NCI-H146 (cell line): ENCODE results near the gene REPIN1.

Experiments used
- DNase-seq: peaks from one replicate; lab custom pipeline; 2025; lab: John Stamatoyannopoulos, UW

The REPIN1 gene

GRCh38 chr7:150360363-150361058 lies 8.1 kb upstream of the REPIN1 start:
- DNase-seq = no peak

GRCh38 chr7:150361402-150361801 lies 7.2 kb upstream of the REPIN1 start:
- DNase-seq = no peak

- DNase-seq = no peak
Measured at GRCh38 chr7:150361807-150362621, 6.6 kb upstream of the REPIN1 start.

- DNase-seq = no peak
Measured at GRCh38 chr7:150363370-150363769, 5.3 kb upstream of the REPIN1 start.

GRCh38 chr7:150363872-150364271 lies 4.8 kb upstream of the REPIN1 start:
- no peak for DNase-seq

GRCh38 chr7:150365194-150365593 lies 3.4 kb upstream of the REPIN1 start:
- DNase-seq = no peak

- no peak for DNase-seq
Measured at GRCh38 chr7:150365673-150366398, 2.8 kb upstream of the REPIN1 start.

- peak; percentile 94 for DNase-seq
Measured at GRCh38 chr7:150367677-150368095, 936 bp upstream of the REPIN1 start.

- DNase-seq = peak; percentile 74
Measured at GRCh38 chr7:150368884-150369747, 494 bp downstream of the REPIN1 start.

GRCh38 chr7:150369748-150370501 lies 1.3 kb downstream of the REPIN1 start:
- no peak for DNase-seq

- DNase-seq = no peak
Measured at GRCh38 chr7:150370612-150371071, 2.0 kb downstream of the REPIN1 start.

- no peak for DNase-seq
Measured at GRCh38 chr7:150371131-150371995, 2.7 kb downstream of the REPIN1 start.

GRCh38 chr7:150371996-150372270 lies 3.3 kb downstream of the REPIN1 start:
- no peak for DNase-seq

- DNase-seq = no peak
Measured at GRCh38 chr7:150372271-150373048, 3.8 kb downstream of the REPIN1 start.

- DNase-seq = no peak
Measured at GRCh38 chr7:150373049-150373801, 4.6 kb downstream of the REPIN1 start.

GRCh38 chr7:150374026-150374425 lies 5.4 kb downstream of the REPIN1 start:
- no peak for DNase-seq

- DNase-seq = no peak
Measured at GRCh38 chr7:150374472-150374871, 5.8 kb downstream of the REPIN1 start.

GRCh38 chr7:150375662-150376521 lies 7.3 kb downstream of the REPIN1 start:
- no peak for DNase-seq
